Neural cell (in vitro differentiated cells): ENCODE results near the gene SYCP2. TPM values are rescaled to one million over a fixed set of nuclear protein-coding genes. Genes with fewer than 3 reads are reported as not detected.
"Not testable (repeated sequence)": the region's sequence is repeated elsewhere in the genome, so short reads cannot be mapped to it uniquely, and the experiment has no call there.

Experiments used
- H2AFZ ChIP-seq: fragments of 200-600, 300-800 bp; sonication (generic), shearing (Covaris generic); 2 replicates; pipeline ENCODE4 v1.6.0; 2014; ENCODE audit warnings: low read depth, mild to moderate bottlenecking, antibody characterized with exemption, low read length, moderate library complexity
- H3F3A ChIP-seq: fragments of 200-600 bp; shearing (Covaris generic); 2 replicates; pipeline ENCODE4 v1.6.1; 2016; ENCODE audit warnings: mild to moderate bottlenecking, moderate library complexity, mixed read lengths, antibody characterized with exemption, low read length; ENCODE audit not compliant: insufficient read depth, poor library complexity, severe bottlenecking
- H3K27ac ChIP-seq: fragments of 200-600, 300-800 bp; sonication (generic), shearing (Covaris generic); 2 replicates; pipeline ENCODE4 v1.5.1; 2014; ENCODE audit warnings: mild to moderate bottlenecking, low read length, moderate library complexity
- H3K27me3 ChIP-seq: fragments of 300-800, 200-600 bp; sonication (generic), shearing (Covaris generic); 2 replicates; pipeline ENCODE4 v1.6.0; 2014; ENCODE audit warnings: mild to moderate bottlenecking, low read depth, low read length, moderate library complexity; ENCODE audit not compliant: insufficient read depth
- H3K36me3 ChIP-seq: fragments of 300-800, 200-600 bp; sonication (generic), shearing (Covaris generic); 2 replicates; pipeline ENCODE4 v1.5.1; 2014; ENCODE audit warnings: mild to moderate bottlenecking, antibody characterized with exemption, low read length, moderate library complexity; ENCODE audit not compliant: insufficient read depth
- H3K4me2 ChIP-seq: fragments of 300-800, 200-600 bp; sonication (generic), shearing (Covaris generic); 2 replicates; pipeline ENCODE4 v1.6.0; 2014; ENCODE audit warnings: mild to moderate bottlenecking, low read length
- H3K4me3 ChIP-seq: fragments of 300-800, 200-600 bp; sonication (generic), shearing (Covaris generic); 2 replicates; pipeline ENCODE4 v1.5.1; 2014; ENCODE audit warnings: mild to moderate bottlenecking, low read length, moderate library complexity
- H3K79me2 ChIP-seq: fragments of 200-600 bp; shearing (Covaris generic); replicated peaks from 2 replicates; pipeline ENCODE4 v1.6.0; 2014; ENCODE audit warnings: mild to moderate bottlenecking, low read length, moderate library complexity; ENCODE audit not compliant: insufficient read depth
- H3K9ac ChIP-seq: fragments of 300-800, 200-600 bp; sonication (generic), shearing (Covaris generic); 2 replicates; pipeline ENCODE4 v1.6.1; 2016; ENCODE audit warnings: mild to moderate bottlenecking, low read length, mixed read lengths
- H3K9me2 ChIP-seq: fragments of 200-600 bp; shearing (Covaris generic); 2 replicates; pipeline ENCODE4 v1.6.1; 2016; ENCODE audit warnings: mild to moderate bottlenecking, low read length, mixed read lengths; ENCODE audit not compliant: insufficient read depth
- H3K9me3 ChIP-seq: fragments of 200-600, 300-800 bp; sonication (generic), shearing (Covaris generic); 2 replicates; pipeline ENCODE4 v1.6.1; 2016; ENCODE audit warnings: mild to moderate bottlenecking, mixed run types, low read length, moderate library complexity, mixed read lengths
- H4K20me1 ChIP-seq: fragments of 200-600 bp; shearing (Covaris generic); 2 replicates; pipeline ENCODE4 v1.6.1; 2016; ENCODE audit warnings: mild to moderate bottlenecking, mixed run types; ENCODE audit not compliant: insufficient read depth
- EP300 ChIP-seq: fragments of 450-650 bp; conservative IDR thresholded peaks from 2 replicates; pipeline ENCODE4 v1.6.1; 2014; ENCODE audit warnings: antibody characterized with exemption, mild to moderate bottlenecking, moderate library complexity; ENCODE audit not compliant: poor library complexity, severe bottlenecking
- EZH2 ChIP-seq: fragments of 200-600, 300-800 bp; shearing (Covaris generic), sonication (generic); IDR thresholded peaks from 2 replicates; pipeline ENCODE4 v1.6.1; 2014; ENCODE audit warnings: antibody characterized with exemption, low read length, borderline replicate concordance, mild to moderate bottlenecking; ENCODE audit not compliant: insufficient read depth, poor library complexity, severe bottlenecking
- MXI1 ChIP-seq: fragments of 450-650 bp; conservative IDR thresholded peaks from 2 replicates; pipeline ENCODE4 v1.6.1; 2014; ENCODE audit warnings: antibody characterized with exemption, mild to moderate bottlenecking; ENCODE audit not compliant: poor library complexity, severe bottlenecking
- POLR2AphosphoS5 ChIP-seq: IDR thresholded peaks from 2 replicates; pipeline ENCODE4 v1.6.1; 2012
- RAD21 ChIP-seq: fragments of 450-650 bp; conservative IDR thresholded peaks from 2 replicates; pipeline ENCODE4 v1.6.1; 2014; ENCODE audit warnings: antibody characterized with exemption, mild to moderate bottlenecking, moderate library complexity
- SMC3 ChIP-seq: fragments of 450-650 bp; conservative IDR thresholded peaks from 2 replicates; pipeline ENCODE4 v1.6.1; 2014; ENCODE audit warnings: antibody characterized with exemption, mild to moderate bottlenecking, moderate library complexity; ENCODE audit not compliant: poor library complexity
- TAF1 ChIP-seq: IDR thresholded peaks from 2 replicates; pipeline ENCODE4 v1.6.1; 2012; ENCODE audit warnings: low read depth
- polyA plus RNA-seq: library from polyadenylated mRNA; depleted of rRNA; stranded (reverse); fragments of >200 nt; gene quantifications from 2 replicates; pipeline ENCODE4 v1.2.3, GENCODE V29; 2014
- TF ChIP-seq, protein P1 (sequence below): IDR thresholded peaks from 2 replicates; pipeline ENCODE4 v1.6.1; 2012; ENCODE audit warnings: borderline replicate concordance
- TF ChIP-seq, protein P2 (sequence below): fragments of 450-650 bp; IDR thresholded peaks from 2 replicates; pipeline ENCODE4 v1.5.1; 2014; ENCODE audit warnings: antibody characterized with exemption, mild to moderate bottlenecking, moderate library complexity; ENCODE audit not compliant: poor library complexity, severe bottlenecking

SYCP2 gene
- polyA plus RNA-seq, 1 donor from 2014 or later = 1.4 TPM

DNA sequence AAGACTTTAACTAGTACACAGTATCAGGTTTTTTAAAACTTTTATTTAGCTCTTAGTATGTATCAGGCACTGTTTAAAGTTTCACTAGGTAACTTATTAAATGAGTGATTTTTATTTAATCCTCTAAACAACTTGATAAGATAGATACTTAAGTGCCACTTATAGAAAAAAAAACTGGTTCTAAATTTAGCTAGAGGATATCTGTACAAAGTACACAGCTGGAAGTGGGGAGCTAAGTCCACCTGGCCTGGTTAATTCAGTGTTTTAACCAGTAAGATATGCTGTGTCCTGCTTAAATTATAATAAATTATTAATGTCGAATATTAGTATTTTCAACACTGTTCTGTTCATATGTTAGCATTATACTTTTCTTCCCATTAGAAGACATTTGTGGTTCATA is 37.5 kb downstream of the SYCP2 start:
- no peak overlapping the region for H3K4me2 ChIP-seq
- no peak overlapping the region for H3K4me3 ChIP-seq
- H3K36me3 ChIP-seq = no peaks in the 10 kb centered on the region
- no peaks in the 10 kb centered on the region for H3K9me3 ChIP-seq
- no peaks in the 10 kb centered on the region for H3K79me2 ChIP-seq
- TF ChIP-seq EZH2 (no peak), MXI1 (no peak), RAD21 (no peak), POLR2AphosphoS5 (no peak), TAF1 (no peak), SMC3 (no peak), EP300 (no peak)
- TF ChIP-seq, protein P1, sequence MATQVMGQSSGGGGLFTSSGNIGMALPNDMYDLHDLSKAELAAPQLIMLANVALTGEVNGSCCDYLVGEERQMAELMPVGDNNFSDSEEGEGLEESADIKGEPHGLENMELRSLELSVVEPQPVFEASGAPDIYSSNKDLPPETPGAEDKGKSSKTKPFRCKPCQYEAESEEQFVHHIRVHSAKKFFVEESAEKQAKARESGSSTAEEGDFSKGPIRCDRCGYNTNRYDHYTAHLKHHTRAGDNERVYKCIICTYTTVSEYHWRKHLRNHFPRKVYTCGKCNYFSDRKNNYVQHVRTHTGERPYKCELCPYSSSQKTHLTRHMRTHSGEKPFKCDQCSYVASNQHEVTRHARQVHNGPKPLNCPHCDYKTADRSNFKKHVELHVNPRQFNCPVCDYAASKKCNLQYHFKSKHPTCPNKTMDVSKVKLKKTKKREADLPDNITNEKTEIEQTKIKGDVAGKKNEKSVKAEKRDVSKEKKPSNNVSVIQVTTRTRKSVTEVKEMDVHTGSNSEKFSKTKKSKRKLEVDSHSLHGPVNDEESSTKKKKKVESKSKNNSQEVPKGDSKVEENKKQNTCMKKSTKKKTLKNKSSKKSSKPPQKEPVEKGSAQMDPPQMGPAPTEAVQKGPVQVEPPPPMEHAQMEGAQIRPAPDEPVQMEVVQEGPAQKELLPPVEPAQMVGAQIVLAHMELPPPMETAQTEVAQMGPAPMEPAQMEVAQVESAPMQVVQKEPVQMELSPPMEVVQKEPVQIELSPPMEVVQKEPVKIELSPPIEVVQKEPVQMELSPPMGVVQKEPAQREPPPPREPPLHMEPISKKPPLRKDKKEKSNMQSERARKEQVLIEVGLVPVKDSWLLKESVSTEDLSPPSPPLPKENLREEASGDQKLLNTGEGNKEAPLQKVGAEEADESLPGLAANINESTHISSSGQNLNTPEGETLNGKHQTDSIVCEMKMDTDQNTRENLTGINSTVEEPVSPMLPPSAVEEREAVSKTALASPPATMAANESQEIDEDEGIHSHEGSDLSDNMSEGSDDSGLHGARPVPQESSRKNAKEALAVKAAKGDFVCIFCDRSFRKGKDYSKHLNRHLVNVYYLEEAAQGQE = no peak
- TF ChIP-seq, protein P2, sequence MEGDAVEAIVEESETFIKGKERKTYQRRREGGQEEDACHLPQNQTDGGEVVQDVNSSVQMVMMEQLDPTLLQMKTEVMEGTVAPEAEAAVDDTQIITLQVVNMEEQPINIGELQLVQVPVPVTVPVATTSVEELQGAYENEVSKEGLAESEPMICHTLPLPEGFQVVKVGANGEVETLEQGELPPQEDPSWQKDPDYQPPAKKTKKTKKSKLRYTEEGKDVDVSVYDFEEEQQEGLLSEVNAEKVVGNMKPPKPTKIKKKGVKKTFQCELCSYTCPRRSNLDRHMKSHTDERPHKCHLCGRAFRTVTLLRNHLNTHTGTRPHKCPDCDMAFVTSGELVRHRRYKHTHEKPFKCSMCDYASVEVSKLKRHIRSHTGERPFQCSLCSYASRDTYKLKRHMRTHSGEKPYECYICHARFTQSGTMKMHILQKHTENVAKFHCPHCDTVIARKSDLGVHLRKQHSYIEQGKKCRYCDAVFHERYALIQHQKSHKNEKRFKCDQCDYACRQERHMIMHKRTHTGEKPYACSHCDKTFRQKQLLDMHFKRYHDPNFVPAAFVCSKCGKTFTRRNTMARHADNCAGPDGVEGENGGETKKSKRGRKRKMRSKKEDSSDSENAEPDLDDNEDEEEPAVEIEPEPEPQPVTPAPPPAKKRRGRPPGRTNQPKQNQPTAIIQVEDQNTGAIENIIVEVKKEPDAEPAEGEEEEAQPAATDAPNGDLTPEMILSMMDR = no peak
- H4K20me1 ChIP-seq = no peaks in the 10 kb centered on the region
- H3K27ac ChIP-seq = no peak overlapping the region
- no peaks in the 10 kb centered on the region for H3K27me3 ChIP-seq
- no peaks in the 10 kb centered on the region for H3K9me2 ChIP-seq
- H2AFZ ChIP-seq = no peak overlapping the region
- no peaks in the 10 kb centered on the region for H3F3A ChIP-seq
- no peak overlapping the region for H3K9ac ChIP-seq

DNA sequence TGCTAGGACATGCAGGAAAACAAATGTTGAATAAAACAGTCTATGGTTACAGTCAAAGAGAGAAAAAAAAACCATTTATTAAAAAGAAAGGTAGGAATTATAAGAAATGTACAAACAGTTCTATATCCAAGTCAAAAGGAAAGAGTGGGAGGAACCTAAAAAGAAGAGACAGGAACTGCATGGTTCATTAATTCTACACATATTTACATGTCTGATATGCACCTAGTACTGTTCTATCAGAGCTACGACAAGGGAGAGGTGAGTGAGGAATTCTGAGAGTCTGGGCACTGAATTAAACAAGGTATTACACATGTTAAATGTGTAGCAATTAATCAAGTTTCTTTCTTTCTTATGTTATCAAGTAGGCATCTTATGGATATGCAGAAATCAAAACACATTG is 41.9 kb downstream of the SYCP2 start:
- H3K9me2 ChIP-seq = no peaks in the 10 kb centered on the region
- no peak overlapping the region for H3K4me2 ChIP-seq
- H4K20me1 ChIP-seq = no peaks in the 10 kb centered on the region
- H3K9me3 ChIP-seq = no peaks in the 10 kb centered on the region
- H3F3A ChIP-seq = no peaks in the 10 kb centered on the region
- TF ChIP-seq RAD21 (no peak), EZH2 (no peak), EP300 (no peak), MXI1 (no peak), TAF1 (no peak), POLR2AphosphoS5 (no peak), SMC3 (no peak)
- TF ChIP-seq, protein P1 = no peak
- TF ChIP-seq, protein P2 = no peak
- no peak overlapping the region for H3K4me3 ChIP-seq
- no peaks in the 10 kb centered on the region for H3K27me3 ChIP-seq
- no peak overlapping the region for H3K9ac ChIP-seq
- no peak overlapping the region for H3K27ac ChIP-seq
- H3K79me2 ChIP-seq = no peaks in the 10 kb centered on the region
- H3K36me3 ChIP-seq = no peaks in the 10 kb centered on the region
- no peak overlapping the region for H2AFZ ChIP-seq

DNA sequence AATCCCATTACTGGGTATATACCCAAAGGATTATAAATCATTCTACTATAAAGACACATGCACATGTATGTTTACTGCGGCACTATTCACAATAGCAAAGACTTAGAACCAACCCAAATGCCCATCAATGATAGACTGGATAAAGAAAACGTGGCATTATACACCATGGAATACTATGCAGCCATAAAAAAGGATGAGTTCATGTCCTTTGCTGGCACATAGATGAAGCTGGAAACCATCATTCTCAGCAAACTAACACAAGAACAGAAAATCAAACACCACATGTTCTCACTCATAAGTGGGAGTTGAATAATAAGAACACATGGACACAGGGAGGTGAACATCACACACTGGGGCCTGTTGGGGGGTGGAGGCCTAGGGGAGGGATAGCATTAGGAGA is 43.4 kb downstream of the SYCP2 start:
- not testable (repeated sequence) for H4K20me1 ChIP-seq, H3K27me3 ChIP-seq, H3K27ac ChIP-seq, H3K4me2 ChIP-seq, H3K9me2 ChIP-seq, H3K79me2 ChIP-seq, H3K4me3 ChIP-seq, H3F3A ChIP-seq, H3K36me3 ChIP-seq, H2AFZ ChIP-seq, H3K9ac ChIP-seq, H3K9me3 ChIP-seq
